GM18519 (cell line): ENCODE results near the gene PANX1.
A peak's percentile ranks its signal among the peaks of the same experiment; 100 is the strongest.
"Not testable (repeated sequence)": the region's sequence is repeated elsewhere in the genome, so short reads cannot be mapped to it uniquely, and the experiment has no call there.

ENCODE experiments used
- ATAC-seq: cut with Tn5 transposase; IDR thresholded peaks from one replicate; pipeline ENCODE4 v1.9.1; 2021; ENCODE audit warnings: mild to moderate bottlenecking, moderate library complexity; ENCODE audit not compliant: unreplicated experiment, low FRiP score

The PANX1 gene

GRCh38 chr11:94128746-94129511, at the start of gene PANX1:
PANX1 (plus strand) TSS chr11:94128841; CDS start chr11:94129313, 472 bp downstream.
- peak; percentile 90 for ATAC-seq

GRCh38 chr11:94084164-94084563, 44.5 kb upstream of the PANX1 start:
- no peak for ATAC-seq

GRCh38 chr11:94088906-94089305, 39.7 kb upstream of the PANX1 start:
- no peak for ATAC-seq

GRCh38 chr11:94089341-94089740, 39.3 kb upstream of the PANX1 start:
- no peak for ATAC-seq

- no peak for ATAC-seq
Measured at GRCh38 chr11:94090401-94090800, 38.2 kb upstream of the PANX1 start.

- no peak for ATAC-seq
Measured at GRCh38 chr11:94091091-94091490, 37.5 kb upstream of the PANX1 start.

GRCh38 chr11:94100253-94100652, 28.4 kb upstream of the PANX1 start:
- ATAC-seq = no peak

- ATAC-seq = no peak
Measured at GRCh38 chr11:94103471-94103870, 25.2 kb upstream of the PANX1 start.

- ATAC-seq = no peak
Measured at GRCh38 chr11:94104734-94105133, 23.9 kb upstream of the PANX1 start.

- ATAC-seq = no peak
Measured at GRCh38 chr11:94106716-94107115, 21.9 kb upstream of the PANX1 start.

- no peak for ATAC-seq
Measured at GRCh38 chr11:94107363-94107762, 21.3 kb upstream of the PANX1 start.

- ATAC-seq = no peak
Measured at GRCh38 chr11:94111241-94111640, 17.4 kb upstream of the PANX1 start.

GRCh38 chr11:94111660-94112059, 17.0 kb upstream of the PANX1 start:
- no peak for ATAC-seq

- ATAC-seq = no peak
Measured at GRCh38 chr11:94112206-94112953, 16.3 kb upstream of the PANX1 start.

GRCh38 chr11:94117197-94117574, 11.5 kb upstream of the PANX1 start:
- ATAC-seq = no peak

- no peak for ATAC-seq
Measured at GRCh38 chr11:94117871-94118270, 10.8 kb upstream of the PANX1 start.

GRCh38 chr11:94119676-94120075, 9.0 kb upstream of the PANX1 start:
- ATAC-seq = not testable (repeated sequence)

GRCh38 chr11:94120516-94120915, 8.1 kb upstream of the PANX1 start:
- ATAC-seq = not testable (repeated sequence)

GRCh38 chr11:94120946-94121345, 7.7 kb upstream of the PANX1 start:
- no peak for ATAC-seq

GRCh38 chr11:94125407-94126115, 3.1 kb upstream of the PANX1 start:
- no peak for ATAC-seq

GRCh38 chr11:94127638-94128037, 1.0 kb upstream of the PANX1 start:
- ATAC-seq = no peak
